Fibroblast of skin of back (primary cell): Measurements from ENCODE around the gene NELL2.

Source experiments
- DNase-seq: peaks from one replicate; pipeline ENCODE4 v3.0.0-alpha.2; 2013

The NELL2 gene

DNA sequence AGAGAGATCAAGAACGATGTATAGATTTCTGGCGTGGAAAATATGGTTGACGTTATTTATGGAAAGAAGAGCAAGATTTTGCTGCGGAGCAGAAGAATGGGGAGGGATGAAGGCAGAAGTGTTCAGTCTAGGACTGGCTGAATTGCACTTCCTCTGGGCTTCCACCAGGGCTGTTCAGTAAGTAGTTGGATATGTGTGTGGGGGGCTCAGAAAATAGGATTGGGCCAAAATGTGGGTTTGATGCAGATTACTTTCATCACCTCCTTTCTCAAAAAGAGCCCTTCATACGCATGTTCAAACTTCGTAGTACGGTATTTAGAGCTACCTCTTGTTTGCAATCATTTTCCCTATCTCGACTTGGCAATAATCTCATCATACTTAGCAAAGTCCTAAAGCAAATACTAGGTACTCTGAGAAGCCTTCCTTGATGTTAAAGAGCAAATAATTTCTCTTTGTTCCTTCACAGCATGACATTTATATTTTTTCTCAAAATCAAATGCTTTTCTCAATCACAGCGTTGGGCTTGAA lies 349.4 kb downstream of the NELL2 start:
- no peak for DNase-seq

DNA sequence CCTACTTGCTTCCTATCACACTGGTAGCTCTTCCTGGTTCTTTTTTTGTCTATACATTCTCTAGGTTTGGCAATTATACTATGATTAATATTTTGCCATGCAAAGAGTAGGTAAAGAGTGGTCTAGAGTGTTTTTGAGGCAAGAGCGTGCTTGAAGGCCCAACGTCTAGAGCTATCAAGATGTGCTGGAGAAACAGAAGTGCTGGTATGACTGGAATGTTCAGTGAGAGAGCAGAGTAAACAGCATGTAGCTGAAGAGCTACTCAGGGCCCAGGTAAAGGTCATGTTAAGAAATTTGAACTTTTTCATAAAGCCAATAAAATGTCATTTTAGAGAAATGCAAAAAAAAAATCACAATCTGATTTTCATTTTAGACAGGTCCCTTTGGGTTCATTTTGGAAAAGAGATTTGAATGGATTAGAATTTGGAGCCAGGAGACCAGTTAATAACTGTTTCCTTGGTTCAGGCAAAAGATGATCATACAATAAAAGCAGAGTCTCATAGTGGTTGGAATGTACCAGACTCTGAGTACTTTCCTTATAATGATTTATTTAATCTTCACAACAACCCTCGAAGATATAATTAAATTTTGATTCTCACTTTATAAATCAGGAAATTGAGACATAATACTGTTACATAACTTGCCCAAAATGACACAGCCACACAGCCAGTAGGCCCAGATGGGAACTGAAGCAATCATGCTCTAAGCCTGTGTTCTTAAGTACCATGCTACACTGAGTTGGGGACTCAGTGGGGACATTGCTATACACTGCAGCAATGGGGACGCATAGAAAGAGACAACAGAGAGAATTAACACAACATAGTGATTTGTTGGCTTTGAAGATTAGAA lies 350.1 kb downstream of the NELL2 start:
- no peak for DNase-seq

DNA sequence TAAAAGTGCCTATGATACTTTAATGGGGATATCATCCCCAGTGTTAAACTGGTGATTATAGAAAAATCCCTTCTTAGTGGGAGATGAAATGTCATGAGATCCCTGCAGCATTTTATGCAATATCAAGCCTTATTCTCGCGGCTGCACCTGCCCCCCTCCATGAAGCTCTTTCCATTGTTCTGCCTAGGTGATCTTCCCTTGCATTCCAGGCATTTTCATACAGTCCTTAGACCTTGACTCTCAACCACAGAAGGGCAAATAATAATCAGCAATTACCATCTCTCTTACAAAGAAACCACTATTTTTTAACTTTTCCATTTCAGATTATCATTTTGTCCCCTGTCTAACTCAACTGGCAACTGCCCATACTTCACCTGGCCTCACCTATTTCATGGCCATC lies 352.3 kb downstream of the NELL2 start:
- DNase-seq = no peak

DNA sequence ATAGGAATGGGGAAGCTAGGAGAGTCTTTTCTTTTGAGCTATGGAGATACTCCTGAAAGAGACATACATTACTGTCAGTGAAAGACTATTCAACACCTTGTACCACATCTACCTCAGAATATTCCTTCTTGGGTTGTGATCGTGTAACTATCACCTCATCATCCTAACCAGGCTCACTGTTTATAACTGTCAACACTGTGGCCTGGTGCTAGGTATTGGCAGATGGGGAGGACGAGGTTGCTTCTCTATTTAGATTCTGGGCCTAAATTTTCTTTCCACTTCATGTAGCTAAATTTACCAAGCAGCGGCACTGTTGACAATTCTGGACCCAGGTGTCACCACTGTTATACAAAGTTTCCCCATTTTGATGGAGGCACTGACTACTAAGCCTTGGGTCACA lies 354.4 kb downstream of the NELL2 start:
- DNase-seq = no peak

DNA sequence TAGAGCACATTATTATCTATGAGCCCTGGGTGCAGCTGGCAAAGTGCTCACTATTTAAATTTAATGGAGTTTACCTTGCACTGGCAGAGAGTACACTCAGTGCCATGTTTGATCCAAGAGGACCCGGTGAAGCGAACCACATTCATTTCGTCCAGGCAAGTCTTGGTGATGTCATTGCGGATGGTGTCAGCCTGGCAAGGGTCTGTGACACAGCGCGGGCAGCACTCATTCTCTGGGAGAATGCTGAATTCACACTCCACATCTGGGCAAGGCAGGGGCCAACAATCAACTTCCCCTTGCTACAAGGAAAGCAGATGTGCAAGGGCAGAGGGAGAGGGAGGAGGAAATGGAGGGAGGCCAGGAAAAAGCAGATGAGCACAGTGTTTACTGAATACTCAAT lies 356.2 kb downstream of the NELL2 start:
- DNase-seq = no peak

DNA sequence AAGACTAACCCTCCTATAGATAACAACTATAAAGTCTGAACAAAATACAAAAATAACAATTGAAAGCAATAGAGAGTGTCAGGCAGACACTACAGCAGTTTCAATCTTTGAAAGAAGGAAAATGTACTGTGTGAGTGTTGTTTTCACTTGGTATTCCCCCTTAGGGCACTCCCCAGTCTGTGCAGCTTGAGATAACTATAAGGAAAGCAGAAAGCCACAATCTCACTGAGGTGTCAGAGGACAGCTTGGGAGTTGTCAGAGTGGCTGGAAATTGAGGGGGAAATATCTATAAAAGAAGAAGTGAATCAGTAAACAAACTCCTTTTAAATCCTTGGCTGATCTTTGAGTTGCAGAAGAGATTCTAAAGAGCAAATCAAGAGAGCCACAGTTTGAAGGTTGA lies 364.8 kb downstream of the NELL2 start:
- DNase-seq = no peak

DNA sequence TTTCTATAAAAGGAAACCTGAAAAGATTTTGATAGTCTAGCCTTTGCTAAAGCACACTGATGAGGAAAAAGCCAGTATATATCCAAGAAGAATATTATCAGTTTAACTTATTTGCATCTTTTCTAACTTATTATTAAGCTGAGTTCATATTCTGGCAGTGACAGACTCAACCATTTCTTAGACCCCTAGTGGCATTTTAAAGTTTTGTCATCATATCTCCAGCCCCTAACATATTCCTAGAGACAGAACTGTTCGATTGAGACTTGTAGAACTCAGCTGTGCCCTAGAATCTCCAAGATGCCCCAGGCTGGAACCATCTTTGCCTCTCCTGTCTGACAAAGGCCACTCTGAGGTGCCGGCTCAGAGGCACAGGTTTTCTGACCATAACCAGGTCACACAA lies 365.6 kb downstream of the NELL2 start:
- DNase-seq = no peak

DNA sequence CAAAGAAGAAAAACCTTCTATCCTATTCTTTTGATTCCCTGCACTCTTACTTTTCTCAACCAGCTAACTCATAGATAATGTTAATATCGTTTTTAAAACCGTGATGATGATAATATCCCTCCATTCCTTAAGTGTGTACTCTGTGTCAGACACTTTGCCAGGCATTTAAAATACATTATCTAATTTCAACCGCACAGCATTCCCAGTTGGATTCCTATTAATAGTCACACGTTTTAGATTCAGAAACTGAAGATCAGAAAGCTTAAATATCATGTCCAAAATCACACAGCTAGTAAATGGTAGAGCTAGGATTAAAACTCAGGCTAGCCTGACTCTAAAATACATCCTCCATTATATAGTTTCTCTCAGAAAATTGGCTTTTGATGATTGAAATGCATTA lies 366.0 kb downstream of the NELL2 start:
- no peak for DNase-seq

DNA sequence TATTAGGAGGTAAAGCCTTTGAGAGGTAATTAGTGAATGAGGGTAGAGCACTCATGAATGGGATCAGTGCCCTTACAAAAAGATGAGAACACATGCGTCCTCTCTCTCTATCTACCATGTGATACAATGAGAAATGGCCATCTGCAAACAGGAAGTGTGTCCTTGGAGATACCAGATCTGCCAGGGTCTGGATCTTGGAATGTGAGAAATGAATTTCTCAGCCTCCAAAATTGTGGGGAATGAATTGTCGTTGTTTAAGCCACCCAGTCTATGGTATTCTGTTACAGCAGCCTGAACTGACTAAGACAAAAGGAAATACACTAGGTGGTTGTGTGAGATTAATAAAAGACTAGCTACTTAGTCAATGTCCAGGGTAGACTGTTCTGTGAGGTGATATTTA lies 366.6 kb downstream of the NELL2 start:
- peak; percentile 81 for DNase-seq

DNA sequence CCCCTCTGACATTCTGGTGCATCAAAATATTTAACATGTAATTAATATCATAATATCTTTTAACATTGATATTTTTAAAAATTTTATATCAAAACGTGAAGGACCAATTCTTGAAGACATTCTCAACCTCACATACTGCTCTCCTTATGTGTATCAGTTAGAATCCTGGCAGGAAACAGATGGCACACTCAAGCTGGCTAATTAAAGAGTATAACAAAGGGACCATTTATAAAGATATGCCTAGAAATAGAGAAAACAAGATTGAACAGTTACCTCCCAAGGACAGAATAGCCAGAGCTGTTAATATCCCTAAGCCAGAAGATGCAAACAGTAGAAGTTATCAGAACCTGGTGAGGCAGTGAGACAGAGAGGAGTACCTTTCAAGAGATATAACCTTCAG lies 368.7 kb downstream of the NELL2 start:
- DNase-seq = no peak

DNA sequence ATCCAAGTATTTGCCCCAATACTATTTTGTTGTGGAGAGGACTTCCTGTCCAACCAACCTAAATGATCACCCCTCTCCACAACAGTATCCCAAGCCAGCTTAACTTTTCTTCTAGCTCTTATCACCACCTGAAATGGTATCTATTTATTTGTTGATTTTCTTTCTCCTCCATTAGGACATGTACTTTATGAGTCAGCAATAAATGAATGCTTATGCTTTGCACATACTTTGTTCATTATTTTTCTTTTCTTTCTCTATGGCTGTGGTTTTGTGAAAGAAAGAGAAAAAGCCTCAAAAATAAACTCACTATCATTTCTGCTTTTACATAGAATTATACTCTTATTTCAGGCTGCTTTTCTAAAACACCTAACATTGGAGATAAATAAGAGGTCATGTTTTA lies 371.3 kb downstream of the NELL2 start:
- DNase-seq = no peak

DNA sequence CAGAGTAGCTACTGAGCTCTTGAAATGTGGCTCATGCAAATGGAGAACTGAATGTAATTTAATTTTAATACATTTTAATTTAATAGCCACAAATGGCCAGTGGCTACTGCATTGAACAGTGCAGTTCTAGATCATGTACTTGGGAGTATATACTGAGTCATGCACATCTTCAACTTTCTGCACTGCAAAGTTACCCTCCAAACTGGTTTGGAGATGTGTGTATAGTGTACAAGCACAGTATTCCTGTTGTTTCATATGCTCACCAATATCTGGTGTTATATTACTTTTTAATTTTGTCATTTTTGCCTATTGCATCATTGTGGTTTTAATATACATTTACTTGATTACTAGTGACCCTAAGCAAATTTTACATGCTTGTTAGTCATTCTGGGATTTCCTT lies 372.8 kb downstream of the NELL2 start:
- no peak for DNase-seq

DNA sequence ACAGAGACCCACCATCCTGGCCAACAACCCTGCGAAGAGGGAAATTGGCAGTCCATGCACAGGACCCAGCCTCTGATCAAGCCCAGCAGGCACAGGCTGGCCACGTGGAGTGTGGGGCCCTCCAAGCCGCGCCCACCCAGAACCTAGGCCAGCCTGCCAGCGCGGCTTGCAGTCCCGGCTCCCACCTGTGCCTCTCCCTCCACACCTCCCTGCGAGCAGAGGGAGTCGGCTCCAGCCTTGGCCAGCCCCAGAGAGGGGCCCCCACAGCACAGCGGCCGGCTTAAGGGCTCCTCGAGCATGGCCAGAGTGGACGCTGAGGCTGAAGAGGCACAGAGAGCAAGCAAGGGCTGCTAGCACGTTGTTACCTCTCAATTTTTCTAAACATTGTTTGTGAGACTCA lies 373.4 kb downstream of the NELL2 start:
- DNase-seq = no peak

DNA sequence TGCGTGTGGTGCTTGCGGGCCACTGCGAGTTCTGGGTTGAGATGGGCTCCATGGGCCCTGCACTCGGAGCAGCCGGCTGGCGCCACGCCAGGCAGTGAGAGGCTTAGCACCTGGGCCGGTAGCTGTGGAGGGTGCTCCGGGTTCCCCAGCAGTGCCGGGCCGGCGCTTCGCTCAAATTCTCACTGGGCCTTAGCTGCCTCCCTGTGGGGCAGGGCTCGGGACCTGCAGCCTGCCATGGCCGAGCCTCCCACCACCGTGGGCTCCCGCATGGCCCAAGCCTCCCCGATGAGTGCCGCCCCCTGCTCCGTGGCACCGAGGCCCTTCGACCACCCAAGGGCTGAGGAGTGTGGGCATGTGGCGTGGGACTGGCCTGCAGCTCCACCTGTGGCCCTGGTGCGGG lies 375.7 kb downstream of the NELL2 start:
- DNase-seq = no peak

DNA sequence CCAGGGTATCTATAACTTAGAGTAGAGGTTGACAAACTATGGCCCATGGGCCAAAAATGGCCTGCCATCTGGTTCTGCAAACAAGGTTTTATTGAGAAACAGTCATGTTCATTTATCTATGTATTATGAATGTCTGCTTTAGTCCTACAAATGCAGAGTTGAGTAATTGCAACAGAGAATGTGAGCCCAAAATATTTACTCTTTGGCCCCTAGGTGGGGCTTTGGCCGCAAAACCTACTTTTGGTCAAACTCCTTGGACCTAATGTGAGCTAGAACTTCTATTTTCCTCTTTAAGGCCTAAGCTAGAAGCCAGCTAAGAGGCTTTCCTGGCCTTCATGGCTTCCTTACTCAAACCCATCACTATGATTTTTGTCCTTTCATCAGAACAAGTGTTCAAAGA lies 379.1 kb downstream of the NELL2 start:
- DNase-seq = no peak

DNA sequence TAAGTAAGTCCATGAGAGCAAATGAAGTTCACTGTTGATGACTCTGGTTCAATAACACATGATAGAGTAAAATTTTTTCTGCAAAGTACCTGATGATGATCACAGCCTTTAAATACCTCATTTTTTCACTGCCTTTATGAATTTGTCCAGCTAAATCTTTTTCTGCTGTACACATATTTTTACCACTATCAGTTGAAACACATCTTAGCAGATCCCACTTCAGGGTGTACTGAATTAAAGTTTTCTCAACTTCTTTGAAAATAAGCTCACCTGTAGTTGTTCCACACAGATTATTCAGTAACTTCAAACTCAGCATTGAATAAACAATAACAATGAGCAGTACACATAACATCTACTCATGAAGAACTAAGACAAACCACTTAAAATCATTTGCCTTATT lies 385.9 kb downstream of the NELL2 start:
- DNase-seq = no peak

DNA sequence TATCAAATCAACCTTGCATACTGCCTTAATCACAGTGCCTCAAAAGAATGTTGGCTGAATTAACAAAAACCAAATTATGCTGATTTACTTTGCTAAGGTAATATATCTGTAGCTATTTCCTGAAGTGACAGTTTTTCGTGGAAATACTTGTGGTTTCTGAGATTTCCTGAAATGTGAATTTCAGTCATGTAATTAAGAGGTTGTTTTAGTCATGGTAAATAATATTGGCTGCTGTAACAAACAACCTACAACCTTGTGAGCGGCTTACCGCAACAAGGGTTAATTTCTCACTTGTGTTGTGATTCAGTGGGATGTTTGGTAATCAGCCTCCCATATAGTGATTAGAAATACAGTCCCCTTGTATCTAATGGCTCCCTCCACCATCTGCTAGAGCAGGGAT lies 387.9 kb downstream of the NELL2 start:
- no peak for DNase-seq

DNA sequence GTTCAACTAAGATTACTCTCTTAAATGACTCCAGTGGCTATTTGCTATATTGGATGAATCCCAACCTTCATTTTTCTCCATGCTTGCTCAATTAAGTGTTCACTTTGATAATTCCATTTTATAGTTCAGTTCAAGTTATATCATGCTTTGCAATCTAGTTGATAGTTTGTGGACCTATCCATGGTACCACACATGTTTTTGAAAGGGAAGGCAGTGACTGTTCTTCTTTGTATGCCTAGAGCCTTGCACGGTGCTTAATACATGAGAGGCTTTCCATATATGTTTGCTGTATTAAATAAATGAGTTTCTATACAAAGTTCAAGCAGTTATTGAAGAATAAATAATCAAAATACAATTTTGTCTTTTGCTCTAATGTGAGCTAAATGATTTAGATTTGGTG lies 391.3 kb downstream of the NELL2 start:
- no peak for DNase-seq

DNA sequence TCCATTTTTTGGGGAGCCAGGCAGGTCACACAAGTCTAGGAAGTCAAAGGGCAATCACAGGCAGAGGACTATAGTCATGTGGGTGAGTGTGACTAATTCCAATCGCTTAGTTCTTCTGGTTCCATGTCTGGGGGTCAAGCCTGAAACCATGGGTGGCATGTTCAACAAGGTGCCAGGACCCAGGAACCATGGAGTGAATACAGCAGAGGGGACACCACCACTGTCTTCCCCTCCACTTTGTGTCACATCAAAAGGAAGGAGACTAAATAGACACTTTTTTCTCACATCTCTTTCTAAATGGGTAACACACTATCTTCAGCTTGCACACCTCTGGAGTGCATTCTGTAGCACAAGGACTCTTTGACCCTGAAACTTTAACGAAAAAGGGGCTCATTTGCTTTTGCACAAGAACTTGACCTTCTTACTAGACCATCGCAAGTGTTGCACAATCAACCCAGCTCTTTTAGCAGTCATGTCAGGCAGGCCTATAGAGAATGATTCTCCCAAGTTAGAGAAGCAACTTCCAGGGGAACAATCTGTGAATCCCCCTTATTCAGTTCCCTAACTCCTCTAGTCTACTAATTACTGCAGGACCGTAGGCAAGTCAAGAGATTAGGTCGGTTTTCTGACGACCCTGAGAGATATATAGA lies 398.7 kb downstream of the NELL2 start:
- no peak for DNase-seq

DNA sequence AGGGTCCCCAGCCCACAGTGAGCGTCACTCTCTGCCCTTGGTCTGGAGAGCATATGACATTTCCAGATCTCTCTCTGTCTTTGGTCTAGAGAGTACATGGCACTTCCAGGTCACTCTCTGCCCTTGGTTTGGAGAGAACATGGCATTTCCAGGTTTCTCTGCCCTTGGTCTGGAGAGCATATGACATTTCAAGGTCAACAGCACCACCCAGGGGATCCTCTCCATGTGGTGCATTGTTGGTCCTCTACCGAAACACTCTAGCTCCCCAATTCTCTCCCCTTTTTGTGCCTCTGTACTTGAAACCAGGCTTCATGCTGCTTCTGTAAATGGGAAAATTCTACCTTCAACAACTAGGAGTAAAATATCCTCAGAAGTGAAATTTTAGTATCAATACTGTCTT lies 399.4 kb downstream of the NELL2 start:
- DNase-seq = no peak

DNA sequence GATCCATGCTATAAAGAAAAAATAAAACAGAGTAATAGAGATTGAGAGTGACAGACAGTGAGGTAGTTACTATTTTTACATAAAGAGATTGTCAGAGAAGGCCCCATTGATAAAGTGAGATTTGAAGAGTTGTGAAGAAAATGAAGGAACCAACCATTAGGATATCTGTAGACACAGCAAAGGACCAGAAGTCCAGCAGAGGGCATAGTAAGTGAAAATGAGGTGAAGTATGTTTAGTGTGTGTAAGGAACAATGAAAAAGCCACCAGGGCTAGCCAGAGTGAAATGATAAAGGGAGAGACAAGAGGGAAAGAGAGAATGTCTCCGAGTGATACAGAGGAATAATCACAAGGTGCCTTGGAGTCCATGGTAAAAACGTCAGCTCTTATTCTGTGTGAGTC lies 411.0 kb downstream of the NELL2 start:
- DNase-seq = no peak

DNA sequence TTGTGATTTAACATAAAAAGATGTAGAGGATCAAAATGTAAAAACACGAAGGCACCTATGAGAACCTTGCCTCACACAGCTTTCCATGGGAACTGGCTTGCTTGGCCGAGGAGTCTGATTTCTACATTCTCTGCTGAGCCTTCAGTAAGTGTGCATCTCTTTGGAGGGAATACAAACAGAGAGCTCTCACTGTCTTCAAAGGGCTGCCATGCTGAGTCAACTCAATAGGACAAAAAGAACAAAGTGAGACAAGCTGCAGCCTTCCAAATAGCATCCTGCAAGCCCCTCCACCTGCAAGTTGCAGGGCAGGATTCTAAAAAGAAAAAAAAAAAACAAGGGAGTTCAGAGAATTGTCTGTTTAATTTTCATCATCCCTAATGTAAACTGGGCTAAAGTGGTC lies 411.9 kb downstream of the NELL2 start:
- no peak for DNase-seq

DNA sequence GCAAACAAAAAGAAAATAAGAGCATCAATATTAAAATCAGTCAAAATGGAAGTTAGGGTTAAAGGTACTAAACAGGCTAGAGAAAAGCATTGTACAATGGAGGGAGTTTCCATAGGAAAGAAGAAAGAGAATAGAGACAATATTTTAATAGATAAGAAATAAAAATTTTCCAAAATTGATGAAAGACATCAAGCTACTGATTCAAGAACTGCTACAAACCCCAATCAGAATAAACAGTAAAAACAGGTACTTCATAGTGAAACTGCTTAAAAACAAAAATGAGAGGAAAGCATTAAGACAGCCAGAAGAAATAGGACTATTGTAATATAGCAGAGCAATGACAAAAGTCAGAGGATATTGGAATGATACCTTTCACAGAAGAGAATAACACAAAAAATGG lies 413.4 kb downstream of the NELL2 start:
- DNase-seq = no peak

DNA sequence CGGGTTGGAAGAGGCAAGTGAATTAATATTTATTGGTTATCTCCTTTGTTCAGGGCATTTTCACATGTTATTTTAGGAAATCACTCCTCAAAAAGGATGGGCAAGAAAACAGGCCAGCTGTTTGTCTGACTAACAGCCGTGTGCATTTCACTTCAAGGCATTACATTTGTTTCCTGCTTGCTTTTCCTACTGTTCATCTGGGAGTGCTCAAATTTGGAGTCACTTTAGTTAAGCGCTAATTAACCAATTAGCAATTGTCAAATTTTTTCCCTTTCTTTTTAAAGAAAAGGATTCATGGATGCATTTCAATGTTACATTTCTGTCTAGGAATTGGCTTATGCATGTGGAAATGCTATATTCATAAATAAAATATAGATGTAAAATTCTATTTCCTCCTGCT lies 415.9 kb downstream of the NELL2 start:
- DNase-seq = no peak
